Osteoblast (primary cell): ENCODE data around the gene TMEM178B. TPM values are rescaled to one million over a fixed set of nuclear protein-coding genes. Genes with fewer than 3 reads are reported as not detected.

ENCODE experiments used
- DNase-seq: peaks from one replicate; pipeline ENCODE4 v3.0.0; 2011; ENCODE audit warnings: low spot score, mixed read lengths; ENCODE audit not compliant: insufficient read length; ENCODE audit errors: missing footprints
- H2AFZ ChIP-seq: 2 replicates; pipeline ENCODE4 v1.6.0; 2011; ENCODE audit warnings: mild to moderate bottlenecking, low read length
- H3K27ac ChIP-seq: 2 replicates; pipeline ENCODE4 v1.5.1; 2011; ENCODE audit warnings: mild to moderate bottlenecking, low read depth, low read length, moderate library complexity
- H3K27me3 ChIP-seq: 2 replicates; pipeline ENCODE4 v1.6.0; 2012; ENCODE audit warnings: mild to moderate bottlenecking, control low read depth, inconsistent platforms, low read length, moderate library complexity; ENCODE audit not compliant: insufficient read depth
- H3K36me3 ChIP-seq: 2 replicates; pipeline ENCODE4 v1.5.1; 2011; ENCODE audit warnings: mild to moderate bottlenecking, low read length, control low read depth, moderate library complexity; ENCODE audit not compliant: insufficient read depth
- H3K4me1 ChIP-seq: 2 replicates; pipeline ENCODE4 v1.5.1; 2011; ENCODE audit warnings: mild to moderate bottlenecking, low read length, control low read depth, moderate library complexity; ENCODE audit not compliant: insufficient read depth
- H3K4me2 ChIP-seq: 2 replicates; pipeline ENCODE4 v1.6.0; 2011; ENCODE audit warnings: mild to moderate bottlenecking, low read length; ENCODE audit not compliant: insufficient read depth
- H3K4me3 ChIP-seq: fragments of 200-600 bp; sonication (generic); 3 replicates; pipeline ENCODE4 v1.5.1; 2012; ENCODE audit warnings: mild to moderate bottlenecking, low read length, inconsistent platforms; ENCODE audit not compliant: insufficient read depth
- H3K79me2 ChIP-seq: 2 replicates; pipeline ENCODE4 v1.6.0; 2012; ENCODE audit warnings: mild to moderate bottlenecking, low read length, control low read depth, inconsistent platforms; ENCODE audit not compliant: insufficient read depth
- H3K9me3 ChIP-seq: 2 replicates; pipeline ENCODE4 v1.5.1; 2011; ENCODE audit warnings: low read depth, low read length, control low read depth
- H4K20me1 ChIP-seq: 2 replicates; pipeline ENCODE4 v1.6.0; 2012; ENCODE audit warnings: mild to moderate bottlenecking, low read length, control low read depth; ENCODE audit not compliant: insufficient read depth
- total RNA-seq: library from RNA; depleted of rRNA; stranded (reverse); fragments of >200 nt; gene quantifications from 2 replicates; pipeline ENCODE4 v1.2.3, GENCODE V29; 2012
- TF ChIP-seq, protein P1 (sequence below): IDR thresholded peaks from 2 replicates; pipeline ENCODE4 v1.5.1; 2011; ENCODE audit warnings: mild to moderate bottlenecking, low read depth, low read length, moderate library complexity; ENCODE audit errors: extremely low read depth

Gene TMEM178B
- total RNA-seq, 1 donor, result 1.1 TPM

GRCh38 chr7:141094336-141095070 lies 20.6 kb downstream of the TMEM178B start:
- Histone ChIP-seq H3K9me3 (no peaks in the 10 kb centered on the region), H3K4me2 (no peak overlapping the region), H2AFZ (no peak overlapping the region), H4K20me1 (no peaks in the 10 kb centered on the region), H3K79me2 (no peaks in the 10 kb centered on the region), H3K4me1 (no peaks in the 10 kb centered on the region), H3K4me3 (no peak overlapping the region), H3K27me3 (no peaks in the 10 kb centered on the region), H3K36me3 (no peaks in the 10 kb centered on the region), H3K27ac (no peak overlapping the region)
- TF ChIP-seq, protein P1, sequence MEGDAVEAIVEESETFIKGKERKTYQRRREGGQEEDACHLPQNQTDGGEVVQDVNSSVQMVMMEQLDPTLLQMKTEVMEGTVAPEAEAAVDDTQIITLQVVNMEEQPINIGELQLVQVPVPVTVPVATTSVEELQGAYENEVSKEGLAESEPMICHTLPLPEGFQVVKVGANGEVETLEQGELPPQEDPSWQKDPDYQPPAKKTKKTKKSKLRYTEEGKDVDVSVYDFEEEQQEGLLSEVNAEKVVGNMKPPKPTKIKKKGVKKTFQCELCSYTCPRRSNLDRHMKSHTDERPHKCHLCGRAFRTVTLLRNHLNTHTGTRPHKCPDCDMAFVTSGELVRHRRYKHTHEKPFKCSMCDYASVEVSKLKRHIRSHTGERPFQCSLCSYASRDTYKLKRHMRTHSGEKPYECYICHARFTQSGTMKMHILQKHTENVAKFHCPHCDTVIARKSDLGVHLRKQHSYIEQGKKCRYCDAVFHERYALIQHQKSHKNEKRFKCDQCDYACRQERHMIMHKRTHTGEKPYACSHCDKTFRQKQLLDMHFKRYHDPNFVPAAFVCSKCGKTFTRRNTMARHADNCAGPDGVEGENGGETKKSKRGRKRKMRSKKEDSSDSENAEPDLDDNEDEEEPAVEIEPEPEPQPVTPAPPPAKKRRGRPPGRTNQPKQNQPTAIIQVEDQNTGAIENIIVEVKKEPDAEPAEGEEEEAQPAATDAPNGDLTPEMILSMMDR, result no peak
- DNase-seq, result no peak

- Histone ChIP-seq H3K27ac (no peak overlapping the region), H3K9me3 (no peaks in the 10 kb centered on the region), H4K20me1 (no peaks in the 10 kb centered on the region), H3K4me2 (no peak overlapping the region), H3K79me2 (no peaks in the 10 kb centered on the region), H3K36me3 (no peaks in the 10 kb centered on the region), H3K4me1 (no peaks in the 10 kb centered on the region), H2AFZ (no peak overlapping the region), H3K27me3 (no peaks in the 10 kb centered on the region), H3K4me3 (no peak overlapping the region)
- no peak for DNase-seq
- TF ChIP-seq, protein P1, result no peak
Measured at GRCh38 chr7:141097430-141097829, 23.6 kb downstream of the TMEM178B start.

DNA sequence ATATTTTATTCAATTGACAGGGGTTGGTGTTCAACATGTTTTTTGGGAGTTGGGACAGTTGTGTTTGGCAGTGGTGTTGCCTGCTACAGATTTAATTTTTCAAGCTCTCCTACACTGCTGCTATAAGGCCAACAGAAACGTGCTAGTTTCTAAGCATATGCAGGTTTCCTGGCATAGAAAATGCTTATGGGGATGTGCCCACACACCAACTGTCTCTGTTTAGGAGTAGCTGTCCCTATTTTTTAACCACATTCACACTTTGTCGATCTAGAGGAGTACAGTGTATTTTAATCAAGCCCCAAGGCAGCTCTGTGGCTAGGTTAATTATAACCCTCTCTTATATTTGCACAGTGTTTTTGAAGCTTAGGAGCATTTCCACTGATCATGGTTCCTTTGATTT lies 28.6 kb downstream of the TMEM178B start:
- Histone ChIP-seq H2AFZ (no peak overlapping the region), H3K27ac (no peak overlapping the region), H3K4me1 (no peaks in the 10 kb centered on the region), H3K27me3 (no peaks in the 10 kb centered on the region), H3K4me3 (no peak overlapping the region), H4K20me1 (no peaks in the 10 kb centered on the region), H3K9me3 (no peaks in the 10 kb centered on the region), H3K4me2 (no peak overlapping the region), H3K36me3 (no peaks in the 10 kb centered on the region), H3K79me2 (no peaks in the 10 kb centered on the region)
- no peak for DNase-seq
- TF ChIP-seq, protein P1, result no peak

- no peaks in the 10 kb centered on the region for H3K79me2 ChIP-seq
- no peak overlapping the region for H3K27ac ChIP-seq
- no peaks in the 10 kb centered on the region for H4K20me1 ChIP-seq
- H3K9me3 ChIP-seq, result no peaks in the 10 kb centered on the region
- H3K36me3 ChIP-seq, result no peaks in the 10 kb centered on the region
- H3K4me2 ChIP-seq, result no peak overlapping the region
- no peak for DNase-seq
- H3K27me3 ChIP-seq, result no peaks in the 10 kb centered on the region
- TF ChIP-seq, protein P1, result no peak
- no peak overlapping the region for H3K4me3 ChIP-seq
- H2AFZ ChIP-seq, result no peak overlapping the region
- H3K4me1 ChIP-seq, result no peaks in the 10 kb centered on the region
Measured at GRCh38 chr7:141103847-141104429, 30.1 kb downstream of the TMEM178B start.
